ENCODE measurements around the gene TAS1R2.

DNA sequence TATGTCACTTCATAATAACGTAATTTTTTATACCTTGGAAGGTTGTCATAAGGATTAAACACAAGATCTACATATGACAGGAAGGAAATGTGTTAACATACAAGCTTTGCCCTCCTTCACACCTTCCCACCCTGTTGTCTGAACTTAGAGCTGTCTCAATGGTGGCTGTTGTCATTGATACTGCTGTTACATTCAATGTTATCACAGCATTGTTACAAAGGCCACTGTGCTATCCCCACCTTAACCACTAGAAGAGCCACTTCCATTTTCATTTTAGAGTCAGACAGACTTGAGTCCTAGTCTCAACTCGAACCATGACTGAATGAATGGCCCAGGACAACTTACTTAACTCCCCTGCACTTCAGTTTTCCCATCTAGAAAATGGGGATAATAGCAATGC lies 31.2 kb downstream of the TAS1R2 start:
- TF ChIP-seq, protein P1, sequence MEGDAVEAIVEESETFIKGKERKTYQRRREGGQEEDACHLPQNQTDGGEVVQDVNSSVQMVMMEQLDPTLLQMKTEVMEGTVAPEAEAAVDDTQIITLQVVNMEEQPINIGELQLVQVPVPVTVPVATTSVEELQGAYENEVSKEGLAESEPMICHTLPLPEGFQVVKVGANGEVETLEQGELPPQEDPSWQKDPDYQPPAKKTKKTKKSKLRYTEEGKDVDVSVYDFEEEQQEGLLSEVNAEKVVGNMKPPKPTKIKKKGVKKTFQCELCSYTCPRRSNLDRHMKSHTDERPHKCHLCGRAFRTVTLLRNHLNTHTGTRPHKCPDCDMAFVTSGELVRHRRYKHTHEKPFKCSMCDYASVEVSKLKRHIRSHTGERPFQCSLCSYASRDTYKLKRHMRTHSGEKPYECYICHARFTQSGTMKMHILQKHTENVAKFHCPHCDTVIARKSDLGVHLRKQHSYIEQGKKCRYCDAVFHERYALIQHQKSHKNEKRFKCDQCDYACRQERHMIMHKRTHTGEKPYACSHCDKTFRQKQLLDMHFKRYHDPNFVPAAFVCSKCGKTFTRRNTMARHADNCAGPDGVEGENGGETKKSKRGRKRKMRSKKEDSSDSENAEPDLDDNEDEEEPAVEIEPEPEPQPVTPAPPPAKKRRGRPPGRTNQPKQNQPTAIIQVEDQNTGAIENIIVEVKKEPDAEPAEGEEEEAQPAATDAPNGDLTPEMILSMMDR (IDR thresholded peaks at IDR 0.05 in 8 of 11, conservative IDR thresholded peaks at IDR 0.05 in 3 of 11): no peak
- TF ChIP-seq POLR2A (IDR thresholded peaks at IDR 0.05) (no peak), POLR2AphosphoS5 (IDR thresholded peaks at IDR 0.05) (no peak)
